PC-3 (cell line): ENCODE data around the gene ARRB1. TPM values are rescaled to one million over a fixed set of nuclear protein-coding genes. Genes with fewer than 3 reads are reported as not detected.
A peak's percentile ranks its signal among the peaks of the same experiment; 100 is the strongest.

Experiments used
- ATAC-seq: fragments of 200-7000 bp; cut with Tn5 transposase; 2 replicates; pipeline ENCODE4 v1.9.1; 2020; ENCODE audit warnings: mild to moderate bottlenecking, moderate library complexity
- BruUV-seq: library from RNA; stranded (reverse); fragments of 400-500 nt; replicated peaks from 2 replicates; lab custom pipeline; 2021; lab: Mats Ljungman, UMichigan
- CTCF ChIA-PET: fragments of 300-600 bp; sonication (Branson Sonifier 250); formaldehyde crosslinking; loops from one replicate; lab custom pipeline; 2022; ENCODE audit warnings: antibody characterized with exemption; lab: Charles Lee
- POLR2A ChIA-PET: fragments of 300-600 bp; sonication (Branson Sonifier 250); formaldehyde crosslinking; loops from one replicate; lab custom pipeline; 2022; ENCODE audit warnings: antibody characterized with exemption; ENCODE audit not compliant: unreplicated experiment; lab: Charles Lee
- DNase-seq: peaks from one replicate; pipeline ENCODE4 v3.0.0-alpha.2; 2015
- H2AFZ ChIP-seq: fragments of 300-600 bp; sonication (generic); 2 replicates; pipeline ENCODE4 v1.6.0; 2016; ENCODE audit warnings: antibody characterized with exemption, low read length
- H3F3A ChIP-seq: fragments of 300-600 bp; sonication (generic); one replicate; pipeline ENCODE4 v1.6.0; 2017; ENCODE audit warnings: antibody characterized with exemption, low read length, control low read depth, mild to moderate bottlenecking; ENCODE audit not compliant: unreplicated experiment
- H3K27ac ChIP-seq: fragments of 300-600 bp; sonication (generic); 2 replicates; pipeline ENCODE4 v1.5.1; 2016; ENCODE audit warnings: mild to moderate bottlenecking, low read length
- H3K27me3 ChIP-seq: fragments of 300-600 bp; sonication (generic); 2 replicates; pipeline ENCODE4 v1.6.1; 2016; ENCODE audit warnings: low read length, mixed read lengths
- H3K36me3 ChIP-seq: fragments of 300-600 bp; sonication (generic); 2 replicates; pipeline ENCODE4 v1.6.1; 2016; ENCODE audit warnings: low read depth, mixed run types, low read length, mixed read lengths
- H3K4me1 ChIP-seq: fragments of 300-600 bp; sonication (generic); 2 replicates; pipeline ENCODE4 v1.5.1; 2016; ENCODE audit warnings: low read length; ENCODE audit not compliant: insufficient read depth
- H3K4me2 ChIP-seq: fragments of 300-600 bp; sonication (generic); 2 replicates; pipeline ENCODE4 v1.6.0; 2016; ENCODE audit warnings: low read length
- H3K4me3 ChIP-seq: fragments of 300-600 bp; sonication (generic); 2 replicates; pipeline ENCODE4 v1.5.1; 2016; ENCODE audit warnings: mild to moderate bottlenecking, low read length, mixed read lengths
- H3K79me2 ChIP-seq: fragments of 300-600 bp; sonication (generic); 2 replicates; pipeline ENCODE4 v1.6.1; 2017; ENCODE audit warnings: low read length, mixed read lengths
- H3K9ac ChIP-seq: fragments of 300-600 bp; sonication (generic); 2 replicates; pipeline ENCODE4 v1.6.0; 2016; ENCODE audit warnings: mild to moderate bottlenecking, low read length
- H3K9me2 ChIP-seq: fragments of 300-600 bp; sonication (generic); replicated peaks from 2 replicates; pipeline ENCODE4 v1.6.1; 2016; ENCODE audit warnings: mixed run types, low read length, mixed read lengths
- H3K9me3 ChIP-seq: fragments of 300-600 bp; sonication (generic); 2 replicates; pipeline ENCODE4 v1.6.1; 2016; ENCODE audit warnings: low read length, mixed read lengths
- H4K20me1 ChIP-seq: fragments of 300-600 bp; sonication (generic); 2 replicates; pipeline ENCODE4 v1.6.1; 2016; ENCODE audit warnings: low read length, mixed read lengths
- CTCF ChIP-seq: fragments of 300-600 bp; sonication (generic); conservative IDR thresholded peaks from 2 replicates; pipeline ENCODE4 v1.5.1; 2017; ENCODE audit warnings: antibody characterized with exemption, low read depth, mild to moderate bottlenecking, low read length
- EZH2 ChIP-seq: fragments of 300-600 bp; sonication (generic); IDR thresholded peaks from one replicate; pipeline ENCODE4 v1.6.1; 2017; ENCODE audit warnings: antibody characterized with exemption, mild to moderate bottlenecking, low read length; ENCODE audit not compliant: unreplicated experiment
- EZH2phosphoT487 ChIP-seq: fragments of 300-600 bp; sonication (generic); IDR thresholded peaks from 2 replicates; pipeline ENCODE4 v1.6.1; 2018; ENCODE audit warnings: mild to moderate bottlenecking, antibody characterized with exemption, low read length, borderline replicate concordance
- intact Hi-C: fragments of 100-400 bp; cut with micrococcal nuclease; formaldehyde crosslinking; loops from 2 replicates; pipeline ENCODE4 v1.9.0; 2023
- total RNA-seq: library from RNA; depleted of rRNA; stranded (reverse); fragments of >200 nt; gene quantifications from 2 replicates; pipeline ENCODE4 v1.2.3, GENCODE V29; 2014

Gene ARRB1
- total RNA-seq, 1 experiment from 2014 or later: 19.1 TPM

GRCh38 chr11:75328426-75329277, 22.8 kb downstream of the ARRB1 start:
- H3K9ac ChIP-seq: no peak overlapping the region
- H3K4me1 ChIP-seq: peaks cover 30% of the 10 kb centered on the region
- no peaks in the 10 kb centered on the region for H3K36me3 ChIP-seq
- POLR2A ChIA-PET: interaction anchor here (0.5 kb wide), 1 partner anchor 24 kb away, joined by 3 read pairs; no protein-coding TSS in a partner anchor
- ATAC-seq (peak; percentile 69), DNase-seq (peak; percentile 85)
- H3K4me3 ChIP-seq: no peak overlapping the region
- TF ChIP-seq CTCF (peak; percentile 93), EZH2phosphoT487 (no peak)
- H4K20me1 ChIP-seq: no peaks in the 10 kb centered on the region
- H3K27me3 ChIP-seq: no peaks in the 10 kb centered on the region
- intact Hi-C loops: loop anchor here (1.0 kb wide), 1 partner anchor 56 kb away; no protein-coding TSS in a partner anchor
- 0 out of 2 replicates have a peak overlapping the region, but pooled peaks have one; percentile 14 for H2AFZ ChIP-seq
- H3K79me2 ChIP-seq: no peaks in the 10 kb centered on the region
- H3K27ac ChIP-seq: no peak overlapping the region
- no TSS peak for BruUV-seq
- CTCF ChIA-PET: interaction anchor here (0.8 kb wide), 1 partner anchor 31 kb away, joined by 13 read pairs; no protein-coding TSS in a partner anchor
- no peaks in the 10 kb centered on the region for H3K9me3 ChIP-seq
- no peaks in the 10 kb centered on the region for H3F3A ChIP-seq
- no peak overlapping the region for H3K4me2 ChIP-seq
- no peaks in the 10 kb centered on the region for H3K9me2 ChIP-seq

GRCh38 chr11:75326439-75326810, 25.0 kb downstream of the ARRB1 start:
- intact Hi-C loops: loop anchor here (2.0 kb wide), 1 partner anchor 46 kb away; no protein-coding TSS in a partner anchor
- H3K4me2 ChIP-seq: peak overlapping the region; percentile 61
- no peak overlapping the region for H3K4me3 ChIP-seq
- no peaks in the 10 kb centered on the region for H3K36me3 ChIP-seq
- H3K9ac ChIP-seq: peak overlapping the region; percentile 44
- no peaks in the 10 kb centered on the region for H4K20me1 ChIP-seq
- H3K9me2 ChIP-seq: no peaks in the 10 kb centered on the region
- ChIA-PET CTCF (interaction anchor here (0.6 kb wide), 1 partner anchor 50 kb away, joined by 6 read pairs; no protein-coding TSS in a partner anchor), POLR2A (no interaction called here)
- ATAC-seq: peak; percentile 25
- H3K27me3 ChIP-seq: no peaks in the 10 kb centered on the region
- TF ChIP-seq EZH2phosphoT487 (no peak), EZH2 (no peak), CTCF (no peak)
- H3F3A ChIP-seq: no peaks in the 10 kb centered on the region
- H3K27ac ChIP-seq: peak overlapping the region; percentile 80
- DNase-seq: no peak
- H2AFZ ChIP-seq: no peak overlapping the region
- H3K79me2 ChIP-seq: no peaks in the 10 kb centered on the region
- peaks cover 30% of the 10 kb centered on the region for H3K4me1 ChIP-seq
- H3K9me3 ChIP-seq: no peaks in the 10 kb centered on the region
- BruUV-seq: no TSS peak
